CD8-positive, alpha-beta memory T cell (primary cell): ENCODE measurements around the gene ULK4. TPM values are rescaled to one million over a fixed set of nuclear protein-coding genes. Genes with fewer than 3 reads are reported as not detected.
"Not testable (repeated sequence)": the region's sequence is repeated elsewhere in the genome, so short reads cannot be mapped to it uniquely, and the experiment has no call there.

Experiments
- CTCF ChIA-PET: fragments of 350-600 bp; sonication (Branson Sonifier 250); formaldehyde crosslinking; loops from one replicate; lab custom pipeline; 2021; ENCODE audit warnings: antibody characterized with exemption; lab: Charles Lee
- POLR2A ChIA-PET: fragments of 350-600 bp; sonication (Branson Sonifier 250); formaldehyde crosslinking; loops from one replicate; lab custom pipeline; 2021; ENCODE audit warnings: antibody characterized with exemption; lab: Charles Lee
- DNase-seq, 5 donors: peaks; one replicate each; pipeline versions ENCODE4 v3.0.0 to v3.0.0-alpha.2; 2020 to 2022; ENCODE audit warnings: mixed read lengths in 1 of 5
- H3K27ac ChIP-seq: one replicate; pipeline ENCODE4 v1.7.0; 2013; ENCODE audit warnings: low read depth, mild to moderate bottlenecking, low read length, moderate library complexity
- H3K27me3 ChIP-seq: 2 replicates; pipeline ENCODE4 v1.7.0; 2013; ENCODE audit warnings: low read length, mild to moderate bottlenecking; ENCODE audit not compliant: insufficient read depth, poor library complexity, severe bottlenecking
- H3K36me3 ChIP-seq: 2 replicates; pipeline ENCODE4 v1.7.0; 2013; ENCODE audit warnings: mild to moderate bottlenecking, low read length, moderate library complexity; ENCODE audit not compliant: insufficient read depth
- H3K4me1 ChIP-seq: 2 replicates; pipeline ENCODE4 v1.7.0; 2013; ENCODE audit warnings: mild to moderate bottlenecking, low read length, moderate library complexity; ENCODE audit not compliant: insufficient read depth
- H3K4me3 ChIP-seq: 2 replicates; pipeline ENCODE4 v1.7.0; 2013; ENCODE audit warnings: mild to moderate bottlenecking, low read length
- H3K9me3 ChIP-seq: 2 replicates; pipeline ENCODE4 v1.7.0; 2013; ENCODE audit warnings: mild to moderate bottlenecking, low read length
- H3K27ac Mint-ChIP-seq, 8 donors: one replicate each; pipeline ENCODE4 v1.8.0; 2020 to 2021; ENCODE audit warnings: mixed read lengths in 8 of 8, mild to moderate bottlenecking in 6 of 8, inconsistent platforms in 3 of 8, moderate library complexity in 3 of 8
- H3K27me3 Mint-ChIP-seq, 2 donors: one replicate each; pipeline ENCODE4 v1.8.0; 2020 to 2021; ENCODE audit warnings: mixed read lengths in 2 of 2, mild to moderate bottlenecking in 1 of 2, moderate library complexity in 1 of 2
- H3K36me3 Mint-ChIP-seq, 3 donors: one replicate each; pipeline ENCODE4 v1.8.0; 2020 to 2021; ENCODE audit warnings: mixed read lengths in 3 of 3, inconsistent platforms in 1 of 3, mild to moderate bottlenecking in 1 of 3
- H3K4me1 Mint-ChIP-seq, 3 donors: one replicate each; pipeline ENCODE4 v1.8.0; 2020 to 2021; ENCODE audit warnings: mixed read lengths in 3 of 3, inconsistent platforms in 1 of 3, mild to moderate bottlenecking in 1 of 3
- H3K4me3 Mint-ChIP-seq, 7 donors: one replicate each; pipeline ENCODE4 v1.8.0; 2020 to 2021; ENCODE audit warnings: mixed read lengths in 7 of 7, mild to moderate bottlenecking in 6 of 7, moderate library complexity in 4 of 7, inconsistent platforms in 2 of 7
- H3K9me3 Mint-ChIP-seq, 5 donors: one replicate each; pipeline ENCODE4 v1.8.0; 2020 to 2022; ENCODE audit warnings: mixed read lengths in 5 of 5, mild to moderate bottlenecking in 3 of 5, moderate library complexity in 2 of 5, inconsistent platforms in 1 of 5
- polyA plus RNA-seq: library from polyadenylated mRNA; unstranded; fragments of 300-500 nt; fragmentation: Illumina TruSeq; gene quantifications from one replicate; pipeline ENCODE4 v1.2.3, GENCODE V29; 2021
- total RNA-seq, 2 experiments: library from RNA; stranded (reverse); gene quantifications; one replicate each; pipeline ENCODE4 v1.2.3, GENCODE V29; 2021

ULK4 gene
- total and polyA plus RNA-seq, 3 experiments from 2014 or later: 10.4 to 12.7 (median 12.3) TPM

DNA sequence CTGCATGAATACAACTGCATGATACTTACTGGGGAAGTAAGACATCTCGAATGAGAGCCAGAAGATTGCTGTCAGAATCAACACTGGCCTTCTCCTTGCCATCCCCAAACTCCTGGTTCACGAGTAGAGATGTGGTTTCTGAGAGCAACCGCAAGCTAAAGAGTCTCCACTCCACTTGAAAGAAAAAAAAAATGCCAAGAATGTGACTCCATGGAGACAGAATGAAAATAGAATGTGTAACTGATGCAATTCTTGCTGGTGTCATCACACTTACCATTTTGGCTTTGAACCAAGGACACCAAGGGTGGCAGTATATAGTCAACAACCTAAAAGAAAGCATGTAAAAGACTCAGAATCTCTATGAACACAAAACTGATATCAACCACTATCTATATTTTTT lies 280.4 kb downstream of the ULK4 start:
- ChIA-PET POLR2A (no interaction called here), CTCF (no interaction called here)
- H3K4me3 Mint-ChIP-seq: no peak overlapping the region
- H3K27me3 ChIP-seq: no peaks in the 10 kb centered on the region
- no peaks in the 10 kb centered on the region for H3K9me3 Mint-ChIP-seq
- H3K36me3 ChIP-seq: no peaks in the 10 kb centered on the region
- no peaks in the 10 kb centered on the region for H3K27me3 Mint-ChIP-seq
- no peaks in the 10 kb centered on the region for H3K9me3 ChIP-seq
- H3K27ac Mint-ChIP-seq: no peak overlapping the region
- no peaks in the 10 kb centered on the region for H3K4me1 ChIP-seq
- H3K27ac ChIP-seq: no peak overlapping the region
- peaks cover 33 to 37% (median 35%) of the 10 kb centered on the region in 3 donors for H3K36me3 Mint-ChIP-seq
- no peaks in the 10 kb centered on the region for H3K4me1 Mint-ChIP-seq
- DNase-seq: no peak
- no peak overlapping the region for H3K4me3 ChIP-seq

DNA sequence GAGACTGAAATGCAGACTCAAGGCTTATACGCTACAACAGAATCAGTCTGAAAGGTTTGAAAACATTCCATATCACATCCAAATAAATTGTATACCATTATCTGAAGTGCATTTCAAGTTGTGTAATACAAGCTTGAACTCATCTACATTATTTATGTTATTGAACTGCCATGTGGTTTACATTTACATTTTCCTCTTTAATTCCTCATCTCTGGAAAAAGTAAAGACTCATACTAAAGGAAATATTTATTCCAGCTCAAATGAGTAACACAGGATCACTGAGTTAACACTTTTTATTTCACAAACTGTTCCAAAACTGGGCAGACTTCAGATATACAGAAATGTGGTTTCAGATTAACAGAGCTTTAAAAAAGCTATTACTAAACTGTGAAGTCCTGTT lies 282.5 kb downstream of the ULK4 start:
- Histone ChIP-seq H3K27ac (no peak overlapping the region), H3K4me1 (no peaks in the 10 kb centered on the region), H3K4me3 (no peak overlapping the region), H3K9me3 (no peaks in the 10 kb centered on the region), H3K27me3 (no peaks in the 10 kb centered on the region), H3K36me3 (no peaks in the 10 kb centered on the region)
- Mint-ChIP-seq H3K27ac (no peak overlapping the region), H3K36me3 (peaks cover 27 to 37% (median 28%) of the 10 kb centered on the region in 3 donors), H3K9me3 (no peaks in the 10 kb centered on the region), H3K4me1 (no peaks in the 10 kb centered on the region), H3K27me3 (no peaks in the 10 kb centered on the region), H3K4me3 (no peak overlapping the region)
- DNase-seq: no peak
- POLR2A ChIA-PET: no interaction called here
- CTCF ChIA-PET: no interaction called here

DNA sequence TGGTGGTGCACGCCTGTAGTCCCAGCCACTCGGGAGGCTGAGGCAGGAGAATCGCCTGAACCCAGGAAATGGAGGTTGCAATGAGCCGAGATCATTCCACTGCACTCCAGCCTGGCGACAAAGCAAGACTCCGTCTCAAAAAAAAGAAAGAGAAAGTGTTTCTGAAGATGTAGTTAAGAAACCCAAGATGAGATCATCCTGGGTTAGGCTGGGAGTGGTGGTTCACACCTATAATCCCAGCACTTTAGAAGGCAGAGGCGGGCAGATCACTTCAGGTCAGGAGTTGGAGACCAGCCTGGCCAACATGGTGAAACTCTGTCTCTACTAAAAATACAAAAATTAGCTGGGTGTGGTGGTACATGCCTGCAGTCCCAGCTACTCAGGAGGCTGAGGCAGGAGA lies 286.8 kb downstream of the ULK4 start:
- H3K27me3 Mint-ChIP-seq, H3K4me3 ChIP-seq, H3K4me1 ChIP-seq, H3K27me3 ChIP-seq, H3K36me3 ChIP-seq, POLR2A ChIA-PET, H3K27ac ChIP-seq, H3K4me3 Mint-ChIP-seq, H3K27ac Mint-ChIP-seq, DNase-seq, H3K4me1 Mint-ChIP-seq, CTCF ChIA-PET, H3K9me3 ChIP-seq: not testable (repeated sequence)
- Mint-ChIP-seq H3K9me3 (peaks cover 0 to 12% (median 5%) of the 10 kb centered on the region in 5 donors), H3K36me3 (peaks cover 12 to 36% (median 15%) of the 10 kb centered on the region in 3 donors)

- CTCF ChIA-PET: no interaction called here
- H3K36me3 Mint-ChIP-seq: peaks cover 14 to 36% (median 15%) of the 10 kb centered on the region in 3 donors
- no peak for DNase-seq
- H3K4me3 Mint-ChIP-seq: no peak overlapping the region
- no peaks in the 10 kb centered on the region for H3K4me1 Mint-ChIP-seq
- H3K36me3 ChIP-seq: no peaks in the 10 kb centered on the region
- H3K27me3 Mint-ChIP-seq: no peaks in the 10 kb centered on the region
- POLR2A ChIA-PET: no interaction called here
- H3K27ac Mint-ChIP-seq: no peak overlapping the region
- no peaks in the 10 kb centered on the region for H3K27me3 ChIP-seq
- peaks cover 0 to 12% (median 5%) of the 10 kb centered on the region in 5 donors for H3K9me3 Mint-ChIP-seq
- H3K4me3 ChIP-seq: no peak overlapping the region
- no peak overlapping the region for H3K27ac ChIP-seq
- H3K4me1 ChIP-seq: no peaks in the 10 kb centered on the region
- no peaks in the 10 kb centered on the region for H3K9me3 ChIP-seq
Observed at GRCh38 chr3:41674449-41674848, 287.5 kb downstream of the ULK4 start.

DNA sequence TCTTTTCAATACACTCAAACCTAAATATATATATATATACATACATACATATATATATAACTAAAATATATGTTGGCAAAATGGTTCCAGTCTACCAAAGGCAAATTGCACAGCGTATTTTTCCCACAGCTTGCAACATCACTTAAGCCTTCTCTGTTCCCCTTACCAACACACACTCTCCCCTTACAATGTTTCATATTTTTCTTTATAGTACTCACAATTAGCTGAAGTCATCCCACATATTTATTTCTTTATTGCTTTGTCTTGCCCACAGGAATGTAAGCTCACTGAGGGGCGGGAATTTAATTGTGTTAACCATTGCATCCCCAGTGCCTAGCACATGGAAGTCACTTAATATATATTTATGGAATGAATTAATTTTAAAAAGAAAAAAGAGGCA lies 288.3 kb downstream of the ULK4 start:
- ChIA-PET CTCF (no interaction called here), POLR2A (no interaction called here)
- Histone ChIP-seq H3K36me3 (no peaks in the 10 kb centered on the region), H3K27ac (no peak overlapping the region), H3K9me3 (no peaks in the 10 kb centered on the region), H3K27me3 (no peaks in the 10 kb centered on the region), H3K4me3 (no peak overlapping the region), H3K4me1 (no peaks in the 10 kb centered on the region)
- Mint-ChIP-seq H3K27ac (no peak overlapping the region), H3K36me3 (peaks cover 14 to 36% (median 15%) of the 10 kb centered on the region in 3 donors), H3K4me1 (no peaks in the 10 kb centered on the region), H3K4me3 (no peak overlapping the region), H3K27me3 (no peaks in the 10 kb centered on the region), H3K9me3 (peaks cover 0 to 12% (median 5%) of the 10 kb centered on the region in 5 donors)
- no peak for DNase-seq

DNA sequence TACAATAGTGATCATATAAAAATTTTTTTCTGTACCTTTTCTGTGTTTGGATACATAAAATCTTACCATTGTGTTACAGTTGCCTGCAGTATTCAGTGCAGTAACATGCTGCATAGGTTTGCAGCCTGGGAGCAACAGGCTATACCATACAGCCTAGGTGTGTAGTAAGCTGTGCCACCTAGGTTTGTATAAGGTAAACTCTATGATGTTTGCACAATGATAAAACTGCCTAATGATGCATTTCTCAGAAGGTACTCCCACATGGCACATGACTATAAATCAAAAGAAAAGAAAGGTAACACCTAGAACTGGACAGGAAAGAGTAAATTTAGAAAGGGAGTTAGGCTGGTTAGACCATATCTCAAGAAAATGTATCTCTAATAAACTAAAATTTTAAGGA lies 293.5 kb downstream of the ULK4 start:
- no peaks in the 10 kb centered on the region for H3K4me1 Mint-ChIP-seq
- H3K27ac Mint-ChIP-seq: no peak overlapping the region
- no peak overlapping the region for H3K4me3 Mint-ChIP-seq
- DNase-seq: no peak
- Histone ChIP-seq H3K27ac (no peak overlapping the region), H3K4me1 (no peaks in the 10 kb centered on the region), H3K4me3 (no peak overlapping the region), H3K27me3 (no peaks in the 10 kb centered on the region), H3K36me3 (no peaks in the 10 kb centered on the region), H3K9me3 (no peaks in the 10 kb centered on the region)
- H3K36me3 Mint-ChIP-seq: peaks cover 28 to 55% (median 42%) of the 10 kb centered on the region in 3 donors
- H3K27me3 Mint-ChIP-seq: no peaks in the 10 kb centered on the region
- POLR2A ChIA-PET: no interaction called here
- H3K9me3 Mint-ChIP-seq: peaks cover 7 to 37% (median 29%) of the 10 kb centered on the region in 5 donors
- CTCF ChIA-PET: no interaction called here

GRCh38 chr3:41662288-41662687 lies 299.6 kb downstream of the ULK4 start:
- H3K4me1 Mint-ChIP-seq: no peaks in the 10 kb centered on the region
- H3K4me3 ChIP-seq: no peak overlapping the region
- no peak overlapping the region for H3K27ac Mint-ChIP-seq
- no peaks in the 10 kb centered on the region for H3K27me3 Mint-ChIP-seq
- H3K4me1 ChIP-seq: no peaks in the 10 kb centered on the region
- peaks cover 33 to 73% (median 52%) of the 10 kb centered on the region in 3 donors for H3K36me3 Mint-ChIP-seq
- no peaks in the 10 kb centered on the region for H3K27me3 ChIP-seq
- CTCF ChIA-PET: no interaction called here
- no peak for DNase-seq
- peaks cover 7 to 33% (median 25%) of the 10 kb centered on the region in 5 donors for H3K9me3 Mint-ChIP-seq
- no peak overlapping the region for H3K4me3 Mint-ChIP-seq
- no peaks in the 10 kb centered on the region for H3K9me3 ChIP-seq
- no peaks in the 10 kb centered on the region for H3K36me3 ChIP-seq
- no peak overlapping the region for H3K27ac ChIP-seq
- POLR2A ChIA-PET: no interaction called here

- H3K27ac ChIP-seq: no peak overlapping the region
- no peaks in the 10 kb centered on the region for H3K4me1 Mint-ChIP-seq
- no peak overlapping the region for H3K4me3 ChIP-seq
- H3K36me3 ChIP-seq: no peaks in the 10 kb centered on the region
- no peaks in the 10 kb centered on the region for H3K27me3 ChIP-seq
- no peaks in the 10 kb centered on the region for H3K4me1 ChIP-seq
- H3K9me3 Mint-ChIP-seq: peaks cover 7 to 33% (median 25%) of the 10 kb centered on the region in 5 donors
- POLR2A ChIA-PET: no interaction called here
- no peak overlapping the region for H3K27ac Mint-ChIP-seq
- DNase-seq: no peak
- H3K36me3 Mint-ChIP-seq: peaks cover 33 to 74% (median 52%) of the 10 kb centered on the region in 3 donors
- CTCF ChIA-PET: no interaction called here
- no peaks in the 10 kb centered on the region for H3K27me3 Mint-ChIP-seq
- no peaks in the 10 kb centered on the region for H3K9me3 ChIP-seq
- H3K4me3 Mint-ChIP-seq: no peak overlapping the region
Observed at GRCh38 chr3:41661796-41662195, 300.1 kb downstream of the ULK4 start.

DNA sequence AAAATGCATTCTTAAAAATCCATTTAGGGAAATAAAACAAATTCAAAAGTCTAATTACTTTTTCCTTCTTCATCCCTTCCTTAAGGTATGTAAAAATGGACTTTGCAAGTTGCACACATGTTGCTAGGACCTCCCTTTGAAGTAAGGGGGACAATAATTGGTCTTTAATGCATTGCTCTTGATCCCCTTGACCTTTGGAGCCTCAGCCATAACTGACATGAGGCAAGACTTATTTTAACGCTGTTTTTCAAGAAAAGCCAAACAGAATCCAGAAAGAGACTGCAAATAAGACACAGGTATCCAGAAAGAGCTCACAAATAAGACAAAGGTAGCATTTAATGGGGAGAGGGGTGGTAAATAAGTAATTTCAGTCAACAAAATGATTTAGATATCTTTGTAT lies 301.4 kb downstream of the ULK4 start:
- Histone ChIP-seq H3K27ac (no peak overlapping the region), H3K27me3 (no peaks in the 10 kb centered on the region), H3K4me1 (no peaks in the 10 kb centered on the region), H3K9me3 (no peaks in the 10 kb centered on the region), H3K36me3 (no peaks in the 10 kb centered on the region), H3K4me3 (no peak overlapping the region)
- Mint-ChIP-seq H3K36me3 (peaks cover 24 to 67% (median 40%) of the 10 kb centered on the region in 3 donors), H3K9me3 (peaks cover 1 to 23% (median 17%) of the 10 kb centered on the region in 5 donors), H3K27me3 (no peaks in the 10 kb centered on the region), H3K4me1 (no peaks in the 10 kb centered on the region), H3K27ac (no peak overlapping the region), H3K4me3 (no peak overlapping the region)
- CTCF ChIA-PET: no interaction called here
- POLR2A ChIA-PET: no interaction called here
- no peak for DNase-seq
